Hepatic stellate cell (primary cell): ENCODE results near the gene ACLY.
A peak's percentile ranks its signal among the peaks of the same experiment; 100 is the strongest.
"Not testable (repeated sequence)": the region's sequence is repeated elsewhere in the genome, so short reads cannot be mapped to it uniquely, and the experiment has no call there.

Source experiments
- DNase-seq: peaks from one replicate; pipeline ENCODE4 v3.0.0; 2011; ENCODE audit warnings: low spot score

Gene ACLY

GRCh38 chr17:41939044-41939692 is 20.4 kb upstream of the ACLY start:
- DNase-seq, result no peak

- DNase-seq, result no peak
Measured at GRCh38 chr17:41937970-41938954, 19.5 kb upstream of the ACLY start.

DNA sequence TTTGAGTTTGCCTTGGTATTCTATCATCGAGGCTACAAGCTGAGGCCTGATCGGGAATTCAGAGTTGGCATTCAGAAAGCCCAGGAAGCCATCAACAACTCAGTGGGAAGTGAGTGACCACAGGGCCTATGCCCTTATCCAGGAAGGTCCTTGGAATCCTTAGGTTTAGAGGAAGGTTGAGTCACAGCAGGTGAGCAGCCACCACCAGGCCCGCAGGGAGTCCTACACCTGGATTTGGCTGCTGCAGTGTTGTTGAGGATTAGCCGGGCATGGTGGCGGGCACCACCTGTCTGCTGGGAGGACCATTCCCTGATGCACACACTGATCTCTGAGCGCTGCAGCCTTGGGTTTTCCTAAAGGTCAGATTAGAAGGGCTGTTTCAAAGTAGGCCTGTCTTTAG is 16.9 kb upstream of the ACLY start:
- no peak for DNase-seq

GRCh38 chr17:41932816-41933389 is 14.2 kb upstream of the ACLY start:
- no peak for DNase-seq

DNA sequence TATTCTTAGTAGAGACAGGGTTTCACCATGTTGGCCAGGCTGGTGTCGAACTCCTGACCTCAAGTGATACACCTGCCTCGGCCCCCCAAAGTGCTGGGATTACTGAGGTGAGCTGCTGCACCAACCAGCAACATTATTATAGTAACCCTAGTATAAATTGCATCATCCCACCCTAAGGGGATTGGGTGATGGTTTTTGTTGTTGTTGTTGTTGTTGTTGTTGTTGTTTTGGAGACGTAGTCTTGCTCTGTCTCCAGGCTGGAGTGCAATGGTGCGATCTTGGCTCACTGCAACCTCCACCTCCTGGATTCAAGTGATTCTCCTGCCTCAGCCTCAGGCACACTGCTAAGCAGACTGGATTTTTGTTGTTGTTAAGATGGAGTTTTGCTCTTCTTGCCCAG is 13.0 kb upstream of the ACLY start:
- DNase-seq, result not testable (repeated sequence)

GRCh38 chr17:41930833-41931156 is 12.0 kb upstream of the ACLY start:
- DNase-seq, result not testable (repeated sequence)

DNA sequence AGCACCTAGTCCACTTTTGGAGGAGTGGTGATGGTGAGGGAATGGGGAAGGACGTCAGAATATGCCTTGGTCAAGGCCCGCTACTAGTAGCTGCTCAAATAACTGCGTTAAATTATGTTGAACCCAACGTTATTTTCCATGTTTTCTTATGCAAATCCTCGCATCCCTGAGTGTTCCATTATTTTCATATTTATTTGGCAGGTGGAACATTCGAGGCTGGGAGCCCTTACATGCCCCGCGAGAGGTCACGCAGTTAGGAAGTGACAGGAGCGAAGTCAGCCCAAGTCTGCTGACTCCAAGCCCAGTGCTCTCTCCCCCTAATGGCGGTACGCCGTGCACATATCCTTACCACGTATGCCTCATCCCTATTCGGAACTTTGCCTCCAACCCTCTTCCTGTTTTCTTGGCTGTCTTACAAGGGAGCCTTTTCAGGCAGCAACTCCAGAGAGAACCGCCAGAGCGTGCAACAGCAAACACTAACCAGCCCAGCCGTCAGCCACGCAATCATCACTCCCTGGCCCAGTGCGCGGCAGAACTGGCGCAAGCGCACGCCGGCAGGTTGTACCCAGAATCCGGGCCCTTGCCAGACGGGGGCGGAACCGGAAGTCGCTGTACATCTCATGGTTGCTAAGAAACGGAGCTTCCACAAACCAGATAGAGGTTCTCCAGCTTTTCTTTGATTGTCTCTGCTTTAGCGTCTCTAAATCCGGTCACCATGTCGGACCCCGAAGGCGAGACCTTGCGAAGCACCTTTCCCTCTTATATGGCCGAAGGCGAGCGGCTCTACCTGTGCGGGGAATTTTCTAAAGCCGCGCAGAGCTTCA is 11.5 kb upstream of the ACLY start, which contains the start of gene ODAD4:
TSS of gene ODAD4 (plus strand) at position 609 of the 824 bp plus-strand sequence. CDS start at position 716, 107 bp downstream.
- peak; percentile 99 for DNase-seq

- no peak for DNase-seq
Measured at GRCh38 chr17:41928693-41929251, 10.0 kb upstream of the ACLY start.

DNA sequence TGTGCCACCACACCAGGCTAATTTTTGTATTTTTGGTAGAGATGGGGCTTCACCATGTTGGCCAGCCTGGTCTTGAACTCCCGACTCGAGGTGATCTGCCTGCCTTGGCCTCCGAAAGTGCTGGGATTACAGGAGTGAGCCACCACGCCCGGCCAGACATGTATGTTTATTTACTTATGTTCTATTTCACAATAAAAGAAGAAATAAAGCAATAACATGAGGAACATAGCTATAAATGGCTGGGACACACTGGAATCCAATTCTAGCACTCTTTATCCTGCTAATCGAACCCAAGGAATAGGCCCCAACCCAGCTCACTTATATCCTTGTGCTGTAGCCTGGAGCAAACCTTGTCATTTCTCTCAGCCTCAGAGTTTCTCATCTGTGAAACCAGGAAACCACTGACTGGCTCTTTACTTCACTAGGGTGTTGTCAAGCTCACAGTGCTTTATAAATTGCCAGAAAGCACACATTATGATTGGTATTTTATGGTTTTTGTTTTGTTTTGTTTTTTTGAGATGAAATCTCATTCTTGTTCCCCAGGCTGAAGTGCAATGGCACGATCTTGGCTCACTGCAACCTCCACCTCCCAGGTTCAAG is 7.3 kb upstream of the ACLY start:
- no peak for DNase-seq

GRCh38 chr17:41920580-41920955 is 1.8 kb upstream of the ACLY start:
- DNase-seq, result no peak

DNA sequence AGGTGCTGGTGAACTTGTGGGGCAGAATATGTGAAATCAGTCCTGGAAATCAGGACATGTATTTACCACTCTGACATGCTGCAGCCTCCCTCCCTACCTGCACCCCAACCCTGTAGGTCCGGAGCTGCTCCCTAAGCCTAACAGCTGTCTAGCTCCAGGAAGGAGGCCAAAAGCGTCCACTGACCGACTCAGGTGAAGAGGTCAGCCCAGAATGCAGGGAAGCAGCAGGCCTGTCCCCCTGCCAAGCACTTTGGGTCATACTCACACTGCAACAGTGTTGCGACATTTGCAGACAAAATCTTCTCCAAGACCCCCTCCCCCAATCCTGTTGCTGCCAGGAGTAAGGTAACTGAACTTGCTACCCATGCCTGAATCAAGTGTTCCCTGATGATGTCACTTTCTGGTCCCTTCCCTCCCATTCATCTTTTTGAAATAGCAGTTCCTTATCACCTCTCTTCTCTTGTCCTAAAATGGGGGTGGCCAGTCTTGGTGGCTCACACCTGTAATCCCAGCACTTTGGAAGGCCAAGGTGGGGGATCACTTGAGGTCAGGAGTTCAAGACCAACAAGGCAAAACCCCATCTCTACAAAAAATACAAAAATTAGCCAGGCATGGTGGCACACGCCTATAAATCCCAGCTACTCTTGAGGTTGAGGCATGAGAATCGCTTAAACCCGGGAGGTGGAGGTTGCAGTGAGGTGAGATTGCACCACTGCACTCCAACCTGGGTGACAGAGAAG is 1.3 kb upstream of the ACLY start:
- DNase-seq, result no peak

DNA sequence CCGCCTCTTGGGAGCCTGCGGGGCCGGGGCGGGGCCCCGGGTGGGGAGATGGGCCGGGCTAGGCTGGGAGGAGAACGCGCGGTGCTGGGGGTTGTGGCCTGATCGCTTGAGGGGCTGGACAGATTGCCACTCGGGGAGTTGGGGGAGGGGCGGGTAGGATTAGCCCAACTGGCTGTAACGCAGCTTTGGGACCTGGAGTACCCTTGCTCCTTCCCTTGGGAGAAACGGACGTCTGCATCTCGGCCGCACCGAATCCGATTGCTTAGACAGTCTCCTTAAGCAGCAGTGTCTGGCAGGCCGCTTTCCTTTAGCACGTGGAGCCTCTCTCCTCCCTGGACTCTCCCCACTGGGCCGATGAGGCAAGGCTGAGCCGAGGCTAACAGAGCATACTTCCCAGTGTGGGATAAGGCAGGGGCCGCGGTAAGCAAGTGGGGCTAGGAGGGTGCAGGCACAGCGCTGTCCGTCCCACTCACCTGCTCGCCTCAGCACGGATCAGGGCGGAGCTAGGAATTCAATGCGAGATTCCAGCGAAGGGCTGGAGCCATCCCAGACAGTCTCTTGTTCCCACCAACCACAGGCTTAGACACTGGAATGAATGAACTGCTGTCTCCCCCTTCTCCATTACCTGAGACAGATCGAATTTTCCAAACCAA is 540 bp upstream of the ACLY start:
- DNase-seq, result peak; percentile 98

DNA sequence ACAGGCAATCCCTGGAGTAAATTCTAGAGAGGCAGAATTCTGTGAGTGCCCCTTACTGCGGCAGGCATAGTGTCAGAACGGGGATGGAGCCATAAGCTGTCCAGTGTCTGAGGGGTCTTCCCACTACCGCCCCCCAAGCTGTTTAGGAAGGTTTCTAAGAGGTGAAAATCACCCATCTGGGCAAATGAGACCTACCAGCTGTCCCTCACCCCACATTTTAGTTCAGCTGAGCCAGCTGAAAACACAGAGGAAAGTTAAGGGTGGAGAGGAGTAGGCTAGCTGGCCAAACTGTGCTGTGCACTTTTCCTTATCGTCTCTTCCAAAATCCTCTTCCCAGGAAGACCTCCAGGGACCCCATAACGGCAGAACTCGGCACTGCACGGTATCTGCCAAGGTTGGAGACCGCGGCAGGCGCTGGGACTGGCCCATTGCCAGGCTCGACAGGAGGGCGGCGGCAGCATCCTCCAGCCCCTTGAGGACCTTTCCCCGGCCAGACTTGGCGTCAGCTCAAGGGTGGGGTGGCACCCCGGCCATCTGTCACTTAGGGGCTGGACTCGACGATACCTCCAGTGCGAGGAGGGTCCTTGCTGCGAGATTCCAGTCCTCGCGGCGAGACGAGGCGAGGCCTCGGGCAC is 955 bp downstream of the ACLY start:
- no peak for DNase-seq

GRCh38 chr17:41917192-41917591 is 1.6 kb downstream of the ACLY start:
- peak; percentile 31 for DNase-seq

DNA sequence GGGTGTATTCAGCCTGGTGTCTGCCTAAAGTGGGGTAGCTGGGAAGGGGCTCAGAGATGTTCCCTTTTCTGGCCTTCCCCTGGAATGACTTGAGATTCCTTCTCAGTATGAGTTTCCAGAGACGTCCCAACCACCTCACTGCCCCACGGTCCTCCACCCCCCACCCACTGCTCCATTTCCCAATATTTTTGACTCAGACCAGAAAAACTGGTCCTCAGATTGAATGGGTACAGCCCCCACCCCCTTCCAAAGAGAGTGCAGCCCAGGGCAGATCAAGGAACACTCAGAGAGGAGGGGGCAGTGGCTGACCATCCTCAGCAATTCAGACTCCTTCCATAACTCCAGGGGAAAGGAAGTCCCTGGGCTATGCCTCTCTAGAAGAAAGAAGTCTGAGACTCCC is 3.2 kb downstream of the ACLY start:
- no peak for DNase-seq

DNA sequence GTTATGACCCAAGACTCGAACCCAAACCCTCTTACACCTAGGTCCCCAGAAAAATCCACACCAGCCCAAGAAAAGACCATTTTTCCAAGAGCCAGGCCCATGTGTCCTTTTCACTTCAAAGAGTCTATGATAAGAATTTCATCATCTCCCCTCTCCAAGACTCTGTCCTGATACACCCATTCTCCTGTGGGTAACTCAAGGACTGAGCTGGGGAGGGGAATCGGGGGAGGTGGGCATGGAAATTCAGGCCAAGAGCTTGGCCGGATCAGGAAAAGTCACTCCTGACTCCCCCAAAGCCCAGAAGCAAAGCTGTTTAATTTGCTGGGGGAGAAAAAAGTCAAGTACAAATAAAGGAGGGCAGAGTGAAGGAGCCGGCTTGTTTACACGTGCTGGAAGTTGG is 3.7 kb downstream of the ACLY start:
- DNase-seq, result no peak

DNA sequence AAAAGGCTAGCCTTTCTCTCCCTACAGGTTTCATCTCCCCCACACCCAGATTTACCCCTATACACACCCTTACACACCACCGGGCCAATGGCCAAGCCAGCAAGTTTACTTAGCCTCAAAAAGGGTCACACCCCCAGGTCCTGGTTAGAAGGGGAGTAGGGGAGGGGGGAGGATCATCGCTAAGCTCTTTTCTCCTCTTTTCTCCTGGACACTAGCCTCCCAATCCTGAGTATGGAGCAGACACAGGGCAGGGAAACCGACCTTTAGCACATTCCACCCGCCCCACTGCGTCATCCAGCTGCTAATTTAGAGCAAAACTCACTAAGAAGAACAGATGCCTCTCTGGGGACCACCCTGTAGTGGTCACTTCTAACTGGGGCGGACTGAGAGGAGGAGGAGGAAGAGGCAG is 4.4 kb downstream of the ACLY start:
- no peak for DNase-seq

- no peak for DNase-seq
Measured at GRCh38 chr17:41913798-41914197, 5.0 kb downstream of the ACLY start.

DNA sequence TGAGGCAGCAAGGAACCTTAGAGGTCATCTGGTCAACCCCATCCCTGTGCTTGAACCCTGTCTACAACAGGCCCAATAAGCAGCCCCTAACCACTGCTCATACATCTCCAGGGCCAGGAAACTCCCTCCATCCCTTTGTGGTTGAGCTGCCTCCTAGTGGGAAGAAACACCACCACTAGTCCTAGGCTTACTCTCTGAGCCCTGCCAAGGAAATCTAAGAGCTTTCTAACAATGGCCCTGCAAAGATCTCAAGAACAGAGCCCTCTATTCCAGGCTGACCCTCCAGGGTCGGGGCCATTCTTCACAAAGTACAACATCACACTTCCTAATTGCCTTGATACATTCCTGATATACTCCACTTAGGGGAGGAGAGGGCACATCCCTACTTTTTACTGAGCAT is 5.8 kb downstream of the ACLY start:
- no peak for DNase-seq
